Measurements from ENCODE around the gene EGLN3. TPM values are rescaled to one million over a fixed set of nuclear protein-coding genes. Genes with fewer than 3 reads are reported as not detected.

EGLN3 gene
- total RNA-seq (2022) (2.7 and 3.1 TPM in 2 replicates), Bru-seq, nascent RNA (percentile 40 among the genes with signal in this experiment), BruChase-seq, experiment 1, labeled RNA remaining after a 6-hour chase (percentile 29 among the genes with signal in this experiment), BruChase-seq, experiment 2, labeled RNA remaining after a 2-hour chase (percentile 36 among the genes with signal in this experiment)
- long read RNA-seq, partial matches to known transcripts = 0 of 5 reads
- long read RNA-seq, other reads (novel, unspliced or antisense) = 2 of 5 reads

- Mint-ChIP-seq H3K4me3 (ENCODE audit: low read depth, unreplicated experiment) (peak within 1 kb of the TSS; percentile 97), H3K36me3 (ENCODE audit: insufficient read depth, unreplicated experiment) (peaks cover 8% of the 10 kb centered on the region), H3K9me3 (ENCODE audit: low read depth, unreplicated experiment) (no peaks in the 10 kb centered on the region), H3K27me3 (ENCODE audit: unreplicated experiment) (peaks cover 34% of the 10 kb centered on the region), H3K27ac (ENCODE audit: unreplicated experiment) (peak within 1 kb of the TSS; percentile 78), H3K4me1 (ENCODE audit: low read depth, unreplicated experiment) (peaks cover 8% of the 10 kb centered on the region)
- BruUV-seq (replicated peaks) = no TSS peak
- intact Hi-C loops (cut with micrococcal nuclease; ENCODE audit: unreplicated experiment) = loop anchor here (10.0 kb wide), 1 partner anchor 144 kb away; no protein-coding TSS in a partner anchor
- CTCF ChIA-PET = interaction anchor here (1.5 kb wide), 1 partner anchor 148 kb away, joined by 4 read pairs; no protein-coding TSS in a partner anchor
- peak; percentile 90 for DNase-seq
- no peak for TF ChIP-seq CTCF (IDR thresholded peaks at IDR 0.05; ENCODE audit: unreplicated experiment)
Observed at GRCh38 chr14:33950320-33951182, at the start of gene EGLN3. Gene EGLN3 (minus strand): TSS chr14:33951074. CDS start chr14:33950752, 322 bp downstream.

- DNase-seq = no peak
- no peak overlapping the region for H3K27ac Mint-ChIP-seq (ENCODE audit: unreplicated experiment)
- H3K36me3 Mint-ChIP-seq (ENCODE audit: insufficient read depth, unreplicated experiment) = no peaks in the 10 kb centered on the region
- CTCF ChIA-PET = interaction anchor here (0.6 kb wide), 1 partner anchor 77 kb away, joined by 3 read pairs; no protein-coding TSS in a partner anchor
- no peaks in the 10 kb centered on the region for H3K9me3 Mint-ChIP-seq (ENCODE audit: low read depth, unreplicated experiment)
- no TSS peak for BruUV-seq (replicated peaks)
- no peaks in the 10 kb centered on the region for H3K4me1 Mint-ChIP-seq (ENCODE audit: low read depth, unreplicated experiment)
- TF ChIP-seq CTCF (IDR thresholded peaks at IDR 0.05; ENCODE audit: unreplicated experiment) = no peak
- H3K27me3 Mint-ChIP-seq (ENCODE audit: unreplicated experiment) = no peaks in the 10 kb centered on the region
- intact Hi-C loops (cut with micrococcal nuclease; ENCODE audit: unreplicated experiment) = no loop called here
- H3K4me3 Mint-ChIP-seq (ENCODE audit: low read depth, unreplicated experiment) = no peak overlapping the region
Observed at GRCh38 chr14:34000396-34000795, 49.5 kb upstream of the EGLN3 start.

DNA sequence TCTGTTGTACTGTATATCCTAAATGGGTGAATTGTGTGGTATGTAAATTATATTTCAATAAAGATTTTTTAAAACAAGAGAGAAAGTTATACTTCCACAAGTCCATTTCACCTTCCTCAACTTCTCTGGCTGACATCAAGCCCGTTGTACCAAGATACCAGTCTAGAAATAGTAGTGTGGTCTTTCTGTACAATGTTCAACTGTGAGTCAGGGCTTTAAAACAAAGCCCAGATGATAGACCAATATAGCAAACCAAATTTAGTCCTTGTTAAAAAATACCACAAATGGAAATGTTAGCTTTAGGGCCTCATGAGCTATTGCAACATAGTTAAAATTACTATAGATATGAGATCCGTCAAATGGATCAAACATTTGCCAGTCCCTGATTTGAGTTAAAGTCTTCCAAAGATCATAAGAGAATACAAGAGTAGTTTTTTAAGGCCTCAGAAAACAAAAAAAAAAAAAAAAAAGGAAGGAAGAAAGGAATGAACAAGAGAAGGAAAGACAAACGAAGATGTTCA is 49.0 kb upstream of the EGLN3 start:
- no peaks in the 10 kb centered on the region for H3K36me3 Mint-ChIP-seq (ENCODE audit: insufficient read depth, unreplicated experiment)
- no peak for TF ChIP-seq CTCF (IDR thresholded peaks at IDR 0.05; ENCODE audit: unreplicated experiment)
- no peaks in the 10 kb centered on the region for H3K4me1 Mint-ChIP-seq (ENCODE audit: low read depth, unreplicated experiment)
- no peaks in the 10 kb centered on the region for H3K9me3 Mint-ChIP-seq (ENCODE audit: low read depth, unreplicated experiment)
- no peak overlapping the region for H3K27ac Mint-ChIP-seq (ENCODE audit: unreplicated experiment)
- CTCF ChIA-PET = interaction anchor here (0.6 to 0.7 kb wide), 2 partner anchors 77 to 123 kb away, joined by 3 to 5 read pairs; no protein-coding TSS in a partner anchor
- DNase-seq = no peak
- intact Hi-C loops (cut with micrococcal nuclease; ENCODE audit: unreplicated experiment) = no loop called here
- H3K4me3 Mint-ChIP-seq (ENCODE audit: low read depth, unreplicated experiment) = no peak overlapping the region
- BruUV-seq (replicated peaks) = no TSS peak
- no peaks in the 10 kb centered on the region for H3K27me3 Mint-ChIP-seq (ENCODE audit: unreplicated experiment)

DNA sequence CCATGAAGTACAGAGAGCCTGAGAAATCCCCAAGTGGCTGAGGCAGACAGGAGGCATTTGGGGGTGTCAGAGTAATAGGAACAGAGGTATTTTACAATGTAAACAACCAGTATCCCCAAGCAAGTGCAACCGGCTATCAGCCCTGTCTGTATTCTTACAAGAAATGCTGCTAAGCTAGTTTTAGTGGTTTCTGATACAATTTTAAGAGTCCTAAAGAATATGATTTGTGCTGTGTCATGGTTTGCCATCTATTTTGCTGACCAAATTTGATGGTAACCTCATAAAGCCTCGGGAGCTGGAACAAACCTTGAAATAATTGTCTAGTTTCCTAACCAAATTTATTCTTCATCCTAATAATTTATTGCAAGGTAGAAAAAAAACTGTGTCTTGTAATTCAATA is 46.7 kb upstream of the EGLN3 start:
- H3K36me3 Mint-ChIP-seq (ENCODE audit: insufficient read depth, unreplicated experiment) = no peaks in the 10 kb centered on the region

More for the DNA sequence above, 46.7 kb upstream of the EGLN3 start:
- no peak for TF ChIP-seq CTCF (IDR thresholded peaks at IDR 0.05; ENCODE audit: unreplicated experiment)
- H3K27ac Mint-ChIP-seq (ENCODE audit: unreplicated experiment) = no peak overlapping the region
- H3K4me1 Mint-ChIP-seq (ENCODE audit: low read depth, unreplicated experiment) = peaks cover 4% of the 10 kb centered on the region
- intact Hi-C loops (cut with micrococcal nuclease; ENCODE audit: unreplicated experiment) = no loop called here
- no peaks in the 10 kb centered on the region for H3K9me3 Mint-ChIP-seq (ENCODE audit: low read depth, unreplicated experiment)
- H3K4me3 Mint-ChIP-seq (ENCODE audit: low read depth, unreplicated experiment) = no peak overlapping the region
- no TSS peak for BruUV-seq (replicated peaks)
- no peak for DNase-seq
- no peaks in the 10 kb centered on the region for H3K27me3 Mint-ChIP-seq (ENCODE audit: unreplicated experiment)
- CTCF ChIA-PET = no interaction called here
